Measurements from ENCODE around the gene CMTM6. TPM values are rescaled to one million over a fixed set of nuclear protein-coding genes. Genes with fewer than 3 reads are reported as not detected.

The CMTM6 gene
- total and polyA plus RNA-seq, 2 of the 8 experiments (the other 6 are each of a cell fraction or from before 2014, with no cell fraction given): 24.0 to 51.5 TPM

DNA sequence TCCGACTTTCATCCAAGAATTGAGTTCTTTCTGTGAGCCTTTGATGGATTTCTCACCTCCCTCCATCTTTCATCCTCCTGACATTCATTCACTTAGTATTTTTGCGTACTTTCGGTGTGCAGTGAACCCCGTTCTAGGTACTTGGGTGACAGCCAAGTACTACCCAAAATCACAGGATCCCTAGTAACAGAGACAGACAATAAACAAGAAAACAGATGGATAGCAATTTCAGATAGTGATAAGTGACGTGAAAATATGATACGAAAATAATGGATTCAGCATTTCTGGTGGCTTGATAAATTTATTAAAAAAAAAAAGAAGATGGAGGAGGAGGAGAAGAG lies 264 bp upstream of the CMTM6 start:
- Histone ChIP-seq H3K79me2 (ENCODE audit: control insufficient read depth in 1 of 2, insufficient read depth in 2 of 2, low read length in 2 of 2) (peaks cover 0 to 37% of the 10 kb centered on the region in 2 experiments; a peak in 2 of 4 replicates), H3K4ac (replicated peaks; ENCODE audit: insufficient read length, low read depth, low read length) (no peak overlapping the region), H3K9ac (replicated peaks in 1 of 4; ENCODE audit: extremely low read depth in 1 of 4, low read depth in 3 of 4, low read length in 3 of 4) (peak overlapping the region in 1 of 4 experiments; percentile 24; a peak in 1 of 7 replicates), H2BK5ac (ENCODE audit: low read depth, low read length) (no peak overlapping the region), H2BK15ac (ENCODE audit: low read length) (no peak overlapping the region), H2BK20ac (ENCODE audit: low read length) (no peak overlapping the region), H3K14ac (ENCODE audit: insufficient read length) (no peak overlapping the region), H2AK5ac (ENCODE audit: low read depth, low read length) (no peak overlapping the region), H3K4me2 (ENCODE audit: insufficient read depth in 1 of 2, low read depth in 2 of 2, low read length in 2 of 2) (peak overlapping the region; percentile 65 to 79), H3K27ac (ENCODE audit: low read depth, low read length) (no peak overlapping the region), H4K8ac (ENCODE audit: extremely low read depth, insufficient read depth, low read length) (no peak overlapping the region), H2AFZ (ENCODE audit: low read length) (peak overlapping the region; percentile 98; the same call in 1 of the 2 replicates), H3K18ac (ENCODE audit: extremely low read depth, low read length) (no peak overlapping the region), H3K23me2 (ENCODE audit: low read depth, low read length) (no peaks in the 10 kb centered on the region), H3K4me1 (replicated peaks in 1 of 4; ENCODE audit: control insufficient read depth in 3 of 4, insufficient read depth in 4 of 4, low read length in 3 of 4) (peaks cover 0 to 7% (median 3%) of the 10 kb centered on the region in 4 experiments; a peak in 5 of 7 replicates), H2BK12ac (ENCODE audit: low read depth, low read length) (no peak overlapping the region), H4K5ac (ENCODE audit: insufficient read length, low read depth, low read length) (peak overlapping the region; percentile 83), H3K4me3 (ENCODE audit: extremely low read depth in 1 of 4, insufficient read depth in 2 of 4, low read depth in 3 of 4, low read length in 4 of 4) (peak overlapping the region; percentile 83 to 98 (median 88); a peak in 7 of 8 replicates), H4K20me1 (replicated peaks in 1 of 2; ENCODE audit: control insufficient read depth in 1 of 2, insufficient read depth in 2 of 2, low read length in 2 of 2) (peaks cover 0 to 2% of the 10 kb centered on the region in 2 experiments), H3K36me3 (ENCODE audit: control insufficient read depth in 2 of 4, insufficient read depth in 4 of 4, low read length in 3 of 4) (no peaks in the 10 kb centered on the region), H3K56ac (replicated peaks; ENCODE audit: insufficient read length, low read depth, low read length) (no peak overlapping the region), H4K91ac (replicated peaks; ENCODE audit: insufficient read length, low read length) (peak overlapping the region; percentile 31), H3K9me3 (ENCODE audit: insufficient read depth in 2 of 2, low read depth in 1 of 2, low read length in 1 of 2) (no peaks in the 10 kb centered on the region), H3K79me1 (ENCODE audit: low read depth, low read length) (no peaks in the 10 kb centered on the region), H3K27me3 (replicated peaks in 1 of 4; ENCODE audit: control insufficient read depth in 3 of 4, extremely low read depth in 1 of 4, insufficient read depth in 3 of 4, low read length in 3 of 4) (no peaks in the 10 kb centered on the region), H2BK120ac (replicated peaks; ENCODE audit: low read depth, low read length) (no peak overlapping the region), H3K23ac (ENCODE audit: insufficient read length) (no peak overlapping the region)
- DNase-seq (ENCODE audit: low read depth in 1 of 2, low spot score in 2 of 2) (no peak), FAIRE-seq (no peak)
- ChIA-PET POLR2A (ENCODE audit: partially characterized antibody) (interaction anchor here (1.0 to 2.3 kb wide), 2 partner anchors 11 to 41 kb away, joined by 3 to 10 read pairs; no protein-coding TSS in a partner anchor), CTCF (ENCODE audit: partially characterized antibody) (no interaction called here)
- WGBS, 2 experiments (ENCODE audit: extremely low coverage in 1 of 2, insufficient coverage in 1 of 2, insufficient read length in 1 of 2, insufficient replicate concordance in 2 of 2, low coverage in 1 of 2, low lambda C conversion rate in 2 of 2, missing lambda C conversion rate in 1 of 2): 10% methylated on average over 6 of the region's 6 CpGs; no CpG with 5 or more reads in 1 of the 2 experiments
- TF ChIP-seq MAFK (IDR thresholded peaks at IDR 0.05; ENCODE audit: low read depth, low read length) (no peak), KDM1A (IDR thresholded peaks at IDR 0.05; ENCODE audit: borderline replicate concordance, low read length) (no peak), SP2 (IDR thresholded peaks at IDR 0.05; ENCODE audit: low read length) (no peak), GTF2F1 (IDR thresholded peaks at IDR 0.05; ENCODE audit: borderline replicate concordance, low read depth, low read length) (no peak), SIX5 (IDR thresholded peaks at IDR 0.05; ENCODE audit: low read depth, low read length) (no peak), NRF1 (IDR thresholded peaks at IDR 0.05; ENCODE audit: low read depth, low read length) (no peak), YY1 (IDR thresholded peaks at IDR 0.05; ENCODE audit: low read depth, low read length) (no peak), SRF (IDR thresholded peaks at IDR 0.05; ENCODE audit: low read depth, low read length) (no peak), BACH1 (IDR thresholded peaks at IDR 0.05; ENCODE audit: low read length) (no peak), FOSL1 (IDR thresholded peaks at IDR 0.05; ENCODE audit: insufficient read depth, low read depth, low read length) (no peak), SP1 (IDR thresholded peaks at IDR 0.05; ENCODE audit: low read depth, low read length) (no peak), TEAD4 (IDR thresholded peaks at IDR 0.05; ENCODE audit: low read depth, low read length) (no peak), BCL11A (IDR thresholded peaks at IDR 0.05; ENCODE audit: low read depth in 2 of 2, low read length in 2 of 2) (no peak)
- TF ChIP-seq, protein P1, sequence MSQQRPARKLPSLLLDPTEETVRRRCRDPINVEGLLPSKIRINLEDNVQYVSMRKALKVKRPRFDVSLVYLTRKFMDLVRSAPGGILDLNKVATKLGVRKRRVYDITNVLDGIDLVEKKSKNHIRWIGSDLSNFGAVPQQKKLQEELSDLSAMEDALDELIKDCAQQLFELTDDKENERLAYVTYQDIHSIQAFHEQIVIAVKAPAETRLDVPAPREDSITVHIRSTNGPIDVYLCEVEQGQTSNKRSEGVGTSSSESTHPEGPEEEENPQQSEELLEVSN (IDR thresholded peaks at IDR 0.05): no peak

All from H1 (cell line).